Measurements from ENCODE around the gene ITGBL1.

Gene ITGBL1

DNA sequence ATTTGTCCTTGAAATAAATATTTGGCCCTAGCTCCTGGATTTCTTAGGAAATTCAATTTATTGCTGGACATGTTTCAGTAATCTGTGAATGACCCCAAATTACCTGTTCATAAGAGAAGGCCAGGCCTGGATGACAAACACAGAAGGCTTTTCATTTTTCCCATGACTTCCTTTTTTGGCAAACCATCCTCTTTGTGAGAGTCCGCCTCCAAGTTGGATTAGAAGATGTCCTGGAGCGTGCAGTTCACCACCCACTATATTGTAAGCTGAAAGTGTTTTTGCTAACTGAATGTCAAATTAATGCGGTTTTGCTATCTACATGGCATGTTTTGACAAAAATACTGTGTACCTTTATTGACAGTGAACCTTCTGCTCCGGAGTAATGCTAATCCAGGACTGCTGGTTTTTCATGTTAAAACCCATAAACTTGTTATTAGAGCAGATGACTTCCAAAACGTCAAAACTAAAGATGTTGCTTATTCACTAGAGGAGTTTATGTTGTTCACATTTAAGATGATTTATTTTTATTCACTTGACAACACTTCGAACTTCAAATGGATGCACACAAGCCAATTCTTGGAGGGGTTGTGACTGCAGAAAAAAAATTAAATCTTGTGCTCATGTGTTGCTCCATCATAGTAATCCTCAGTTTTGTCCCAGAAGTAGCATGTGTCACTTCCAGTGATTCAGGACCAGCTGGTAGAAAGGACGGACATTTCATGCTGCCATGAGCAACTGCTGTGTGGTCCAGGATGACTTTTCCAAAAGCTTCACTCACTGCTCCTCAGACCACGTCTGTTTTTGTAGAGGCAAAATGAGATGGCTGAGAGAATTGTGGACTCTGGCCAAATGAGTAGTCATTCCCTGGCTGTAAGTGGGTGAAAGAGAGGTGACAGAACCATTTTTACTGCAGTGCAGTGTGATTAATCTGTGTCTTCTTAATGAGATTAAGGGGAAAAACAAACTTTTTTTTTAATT is 71.0 kb downstream of the ITGBL1 start:
- Histone ChIP-seq H3K4ac (ENCODE audit: low read depth, low read length) (no peak overlapping the region), H3K36me3 (ENCODE audit: control insufficient read depth, insufficient read depth, low read length) (no peaks in the 10 kb centered on the region), H3K23ac (ENCODE audit: low read length) (no peak overlapping the region), H3K4me3 (ENCODE audit: low read length) (no peak overlapping the region), H3K4me2 (ENCODE audit: low read length) (no peak overlapping the region), H3K79me1 (ENCODE audit: low read length) (no peaks in the 10 kb centered on the region), H3K27me3 (ENCODE audit: insufficient read depth, low read length, poor library complexity) (no peaks in the 10 kb centered on the region), H3K56ac (ENCODE audit: low read length) (no peak overlapping the region), H2BK120ac (ENCODE audit: low read depth, low read length) (no peak overlapping the region), H3K18ac (ENCODE audit: low read length) (no peak overlapping the region), H3K79me2 (ENCODE audit: control insufficient read depth, insufficient read depth, low read length) (no peaks in the 10 kb centered on the region), H4K8ac (ENCODE audit: low read depth, low read length) (no peak overlapping the region), H3K4me1 (ENCODE audit: control insufficient read depth, low read depth, low read length) (no peaks in the 10 kb centered on the region), H2BK15ac (replicated peaks; ENCODE audit: low read depth) (no peak overlapping the region), H2BK5ac (ENCODE audit: low read length) (no peak overlapping the region), H3K27ac (ENCODE audit: low read depth, low read length) (no peak overlapping the region), H3K9ac (ENCODE audit: low read length) (no peak overlapping the region), H2AK5ac (ENCODE audit: low read length) (no peak overlapping the region), H4K5ac (ENCODE audit: low read length) (no peak overlapping the region)
- WGBS (ENCODE audit: extremely low coverage, insufficient coverage, low lambda C conversion rate): no CpG with 5 or more reads among the region's 8 CpGs
- DNase-seq: no peak

DNA sequence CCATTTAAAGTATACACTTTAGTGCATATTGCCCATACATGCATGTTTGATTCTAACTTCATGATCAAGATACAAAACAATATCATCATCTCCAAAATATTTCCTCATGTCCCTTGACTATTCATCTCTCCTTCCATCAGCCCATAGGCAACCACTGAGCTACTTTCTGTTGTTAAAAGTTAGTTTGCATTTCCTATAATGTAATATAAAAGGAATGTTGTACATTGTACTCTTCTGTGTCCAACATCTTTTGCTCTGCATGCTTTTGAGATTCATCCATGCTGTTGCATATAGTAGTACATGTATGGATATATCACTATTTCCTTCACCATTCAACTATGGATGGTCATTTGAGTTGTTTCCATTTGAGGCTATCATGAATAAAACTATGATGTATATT is 74.7 kb downstream of the ITGBL1 start:
- Histone ChIP-seq H3K56ac (ENCODE audit: low read length) (no peak overlapping the region), H2AK5ac (ENCODE audit: low read length) (no peak overlapping the region), H2BK120ac (ENCODE audit: low read depth, low read length) (no peak overlapping the region), H3K23ac (ENCODE audit: low read length) (no peak overlapping the region), H3K4me1 (ENCODE audit: control insufficient read depth, low read depth, low read length) (no peaks in the 10 kb centered on the region), H3K27ac (ENCODE audit: low read depth, low read length) (no peak overlapping the region), H3K27me3 (ENCODE audit: insufficient read depth, low read length, poor library complexity) (no peaks in the 10 kb centered on the region), H3K4me3 (ENCODE audit: low read length) (no peak overlapping the region), H3K36me3 (ENCODE audit: control insufficient read depth, insufficient read depth, low read length) (no peaks in the 10 kb centered on the region), H3K79me2 (ENCODE audit: control insufficient read depth, insufficient read depth, low read length) (no peaks in the 10 kb centered on the region), H2BK15ac (replicated peaks; ENCODE audit: low read depth) (no peak overlapping the region), H2BK5ac (ENCODE audit: low read length) (no peak overlapping the region), H4K8ac (ENCODE audit: low read depth, low read length) (no peak overlapping the region), H4K5ac (ENCODE audit: low read length) (no peak overlapping the region), H3K9ac (ENCODE audit: low read length) (no peak overlapping the region), H3K18ac (ENCODE audit: low read length) (no peak overlapping the region), H3K4ac (ENCODE audit: low read depth, low read length) (no peak overlapping the region), H3K79me1 (ENCODE audit: low read length) (no peaks in the 10 kb centered on the region), H3K4me2 (ENCODE audit: low read length) (no peak overlapping the region)
- no peak for DNase-seq

DNA sequence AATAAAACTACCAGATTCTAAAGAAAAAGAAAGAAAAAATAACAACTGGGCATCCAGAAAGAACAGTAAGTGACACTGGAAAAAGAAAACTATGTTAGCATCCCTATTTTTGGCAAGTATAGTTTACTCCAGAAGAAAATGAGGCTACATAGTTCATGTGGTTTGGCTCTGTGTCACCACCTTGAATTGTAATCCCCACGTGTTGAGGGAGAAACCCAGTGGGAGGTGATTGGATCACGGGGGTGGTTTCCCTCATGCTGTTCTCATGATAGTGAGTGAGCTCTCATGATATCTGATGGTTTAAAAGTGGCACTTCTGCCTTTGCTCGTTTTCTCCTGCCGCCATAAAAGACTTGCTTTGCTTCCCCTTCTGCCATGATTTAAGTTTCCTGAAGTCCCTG is 76.9 kb downstream of the ITGBL1 start:
- Histone ChIP-seq H3K79me1 (ENCODE audit: low read length) (no peaks in the 10 kb centered on the region), H4K8ac (ENCODE audit: low read depth, low read length) (no peak overlapping the region), H3K27me3 (ENCODE audit: insufficient read depth, low read length, poor library complexity) (no peaks in the 10 kb centered on the region), H3K4me1 (ENCODE audit: control insufficient read depth, low read depth, low read length) (no peaks in the 10 kb centered on the region), H3K4ac (ENCODE audit: low read depth, low read length) (no peak overlapping the region), H2BK15ac (replicated peaks; ENCODE audit: low read depth) (no peak overlapping the region), H2BK120ac (ENCODE audit: low read depth, low read length) (no peak overlapping the region), H3K23ac (ENCODE audit: low read length) (no peak overlapping the region), H4K5ac (ENCODE audit: low read length) (no peak overlapping the region), H2AK5ac (ENCODE audit: low read length) (no peak overlapping the region), H3K27ac (ENCODE audit: low read depth, low read length) (no peak overlapping the region), H3K4me3 (ENCODE audit: low read length) (no peak overlapping the region), H3K56ac (ENCODE audit: low read length) (no peak overlapping the region), H2BK5ac (ENCODE audit: low read length) (no peak overlapping the region), H3K9ac (ENCODE audit: low read length) (no peak overlapping the region), H3K18ac (ENCODE audit: low read length) (no peak overlapping the region), H3K36me3 (ENCODE audit: control insufficient read depth, insufficient read depth, low read length) (no peaks in the 10 kb centered on the region), H3K4me2 (ENCODE audit: low read length) (no peak overlapping the region), H3K79me2 (ENCODE audit: control insufficient read depth, insufficient read depth, low read length) (no peaks in the 10 kb centered on the region)
- no CpG with 5 or more reads among the region's 4 CpGs for WGBS (ENCODE audit: extremely low coverage, insufficient coverage, low lambda C conversion rate)
- peak; percentile 16 for DNase-seq

DNA sequence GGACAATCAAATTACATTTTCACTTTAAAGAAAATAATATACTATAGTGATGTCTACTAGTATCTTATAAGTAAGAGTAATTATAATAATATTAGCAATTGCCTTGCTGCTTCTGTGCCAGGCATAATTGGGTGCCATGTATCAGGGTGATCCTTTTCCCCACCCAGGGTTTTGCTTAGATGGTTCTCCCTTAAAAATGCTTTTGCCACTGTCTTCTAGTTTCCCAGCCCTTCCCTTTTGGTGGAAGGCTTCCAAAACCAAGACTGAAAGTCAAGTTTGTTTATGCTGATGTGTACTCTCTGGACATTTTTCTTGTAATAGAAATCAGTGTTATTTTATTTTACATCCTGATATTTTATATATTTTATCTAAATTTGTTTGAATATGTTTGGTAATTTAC is 77.8 kb downstream of the ITGBL1 start:
- Histone ChIP-seq H3K36me3 (ENCODE audit: control insufficient read depth, insufficient read depth, low read length) (no peaks in the 10 kb centered on the region), H3K9ac (ENCODE audit: low read length) (no peak overlapping the region), H2BK15ac (replicated peaks; ENCODE audit: low read depth) (no peak overlapping the region), H2BK5ac (ENCODE audit: low read length) (no peak overlapping the region), H4K8ac (ENCODE audit: low read depth, low read length) (no peak overlapping the region), H4K5ac (ENCODE audit: low read length) (no peak overlapping the region), H3K18ac (ENCODE audit: low read length) (no peak overlapping the region), H3K27ac (ENCODE audit: low read depth, low read length) (no peak overlapping the region), H3K79me2 (ENCODE audit: control insufficient read depth, insufficient read depth, low read length) (no peaks in the 10 kb centered on the region), H3K4ac (ENCODE audit: low read depth, low read length) (no peak overlapping the region), H3K27me3 (ENCODE audit: insufficient read depth, low read length, poor library complexity) (no peaks in the 10 kb centered on the region), H3K4me1 (ENCODE audit: control insufficient read depth, low read depth, low read length) (no peaks in the 10 kb centered on the region), H3K56ac (ENCODE audit: low read length) (no peak overlapping the region), H3K4me3 (ENCODE audit: low read length) (no peak overlapping the region), H3K23ac (ENCODE audit: low read length) (no peak overlapping the region), H2AK5ac (ENCODE audit: low read length) (no peak overlapping the region), H3K4me2 (ENCODE audit: low read length) (no peak overlapping the region), H2BK120ac (ENCODE audit: low read depth, low read length) (no peak overlapping the region), H3K79me1 (ENCODE audit: low read length) (no peaks in the 10 kb centered on the region)
- no peak for DNase-seq

DNA sequence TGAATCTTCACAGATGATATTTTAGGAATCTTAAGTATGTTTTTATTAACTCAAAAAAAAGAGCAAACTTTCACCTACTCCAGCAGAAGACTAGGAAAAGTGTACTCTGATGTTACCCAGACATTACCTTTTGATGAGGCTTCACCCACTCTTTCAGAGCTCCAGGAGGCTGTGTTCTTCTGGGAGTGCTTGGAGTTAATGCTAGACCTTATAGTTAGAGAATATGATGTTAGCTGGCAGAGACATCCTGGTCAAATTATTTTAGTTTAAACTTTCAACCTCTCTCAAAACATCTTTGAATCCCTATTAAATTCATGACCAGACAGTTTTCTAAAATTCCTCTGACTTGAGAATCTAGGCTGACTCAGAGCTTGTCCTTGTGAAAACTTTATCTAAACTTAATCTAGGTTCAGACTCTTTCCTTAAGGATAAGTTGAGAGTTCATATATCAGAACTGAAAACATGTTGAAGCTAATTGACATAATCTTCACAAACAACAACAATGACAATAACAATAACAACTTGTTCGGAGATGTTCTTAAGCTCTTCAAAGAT is 82.8 kb downstream of the ITGBL1 start:
- H4K8ac ChIP-seq (ENCODE audit: low read depth, low read length): no peak overlapping the region
- no peak overlapping the region for H3K18ac ChIP-seq (ENCODE audit: low read length)
- H4K5ac ChIP-seq (ENCODE audit: low read length): no peak overlapping the region
- no CpG with 5 or more reads among the region's 1 CpG for WGBS (ENCODE audit: extremely low coverage, insufficient coverage, low lambda C conversion rate)
- H3K9ac ChIP-seq (ENCODE audit: low read length): no peak overlapping the region
- no peaks in the 10 kb centered on the region for H3K79me1 ChIP-seq (ENCODE audit: low read length)
- H2BK5ac ChIP-seq (ENCODE audit: low read length): no peak overlapping the region
- no peaks in the 10 kb centered on the region for H3K4me1 ChIP-seq (ENCODE audit: control insufficient read depth, low read depth, low read length)
- no peak overlapping the region for H3K4me2 ChIP-seq (ENCODE audit: low read length)
- H3K4ac ChIP-seq (ENCODE audit: low read depth, low read length): no peak overlapping the region
- no peak for DNase-seq
- H3K23ac ChIP-seq (ENCODE audit: low read length): no peak overlapping the region
- no peak overlapping the region for H2BK120ac ChIP-seq (ENCODE audit: low read depth, low read length)
- no peak overlapping the region for H3K27ac ChIP-seq (ENCODE audit: low read depth, low read length)
- H3K36me3 ChIP-seq (ENCODE audit: control insufficient read depth, insufficient read depth, low read length): no peaks in the 10 kb centered on the region
- H2AK5ac ChIP-seq (ENCODE audit: low read length): no peak overlapping the region
- H3K56ac ChIP-seq (ENCODE audit: low read length): no peak overlapping the region
- no peaks in the 10 kb centered on the region for H3K79me2 ChIP-seq (ENCODE audit: control insufficient read depth, insufficient read depth, low read length)
- H2BK15ac ChIP-seq (replicated peaks; ENCODE audit: low read depth): no peak overlapping the region
- no peak overlapping the region for H3K4me3 ChIP-seq (ENCODE audit: low read length)
- no peaks in the 10 kb centered on the region for H3K27me3 ChIP-seq (ENCODE audit: insufficient read depth, low read length, poor library complexity)

DNA sequence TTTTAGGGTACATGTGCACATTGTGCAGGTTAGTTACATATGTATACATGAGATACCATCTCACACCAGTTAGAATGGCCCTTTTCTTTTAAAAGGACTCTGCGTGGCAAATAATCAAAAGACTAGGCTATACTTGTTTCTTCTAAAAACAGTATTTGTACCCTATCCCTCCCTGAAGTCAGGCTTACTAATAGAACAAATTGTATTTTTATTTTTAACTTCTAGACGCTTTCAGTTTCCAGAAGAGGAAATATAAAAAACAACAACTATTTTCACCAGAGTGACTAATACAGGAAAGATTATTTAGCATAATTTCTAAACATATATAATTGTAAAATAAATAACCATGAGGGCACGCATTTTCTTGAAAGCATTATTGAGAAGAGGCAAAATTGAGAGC is 83.6 kb downstream of the ITGBL1 start:
- no peak overlapping the region for H3K18ac ChIP-seq (ENCODE audit: low read length)
- H2BK5ac ChIP-seq (ENCODE audit: low read length): no peak overlapping the region
- no peak overlapping the region for H3K4me3 ChIP-seq (ENCODE audit: low read length)
- H3K9ac ChIP-seq (ENCODE audit: low read length): no peak overlapping the region
- H3K23ac ChIP-seq (ENCODE audit: low read length): no peak overlapping the region
- no peak overlapping the region for H2BK120ac ChIP-seq (ENCODE audit: low read depth, low read length)
- H3K79me1 ChIP-seq (ENCODE audit: low read length): no peaks in the 10 kb centered on the region
- H2AK5ac ChIP-seq (ENCODE audit: low read length): no peak overlapping the region
- no peak overlapping the region for H3K56ac ChIP-seq (ENCODE audit: low read length)
- H3K4me1 ChIP-seq (ENCODE audit: control insufficient read depth, low read depth, low read length): no peaks in the 10 kb centered on the region
- no peak overlapping the region for H3K4ac ChIP-seq (ENCODE audit: low read depth, low read length)
- no peak overlapping the region for H2BK15ac ChIP-seq (replicated peaks; ENCODE audit: low read depth)
- no peaks in the 10 kb centered on the region for H3K79me2 ChIP-seq (ENCODE audit: control insufficient read depth, insufficient read depth, low read length)
- no peak overlapping the region for H3K4me2 ChIP-seq (ENCODE audit: low read length)
- H3K27ac ChIP-seq (ENCODE audit: low read depth, low read length): no peak overlapping the region
- H3K36me3 ChIP-seq (ENCODE audit: control insufficient read depth, insufficient read depth, low read length): no peaks in the 10 kb centered on the region
- no peaks in the 10 kb centered on the region for H3K27me3 ChIP-seq (ENCODE audit: insufficient read depth, low read length, poor library complexity)
- H4K8ac ChIP-seq (ENCODE audit: low read depth, low read length): no peak overlapping the region
- WGBS (ENCODE audit: extremely low coverage, insufficient coverage, low lambda C conversion rate): no CpG with 5 or more reads among the region's 3 CpGs
- DNase-seq: no peak
- H4K5ac ChIP-seq (ENCODE audit: low read length): no peak overlapping the region
